GM10266 (cell line): ENCODE data around the gene AOAH.

Source experiments
- DNase-seq: peaks from one replicate; pipeline ENCODE4 v3.0.0; 2012; ENCODE audit errors: extremely low spot score
- TF ChIP-seq, protein P1 (sequence below): IDR thresholded peaks from 2 replicates; pipeline ENCODE4 v1.5.1; 2012; ENCODE audit warnings: mild to moderate bottlenecking, low read depth; ENCODE audit not compliant: control insufficient read depth, insufficient read depth; ENCODE audit errors: missing control alignments

AOAH gene

GRCh38 chr7:36692456-36692855 lies 31.8 kb downstream of the AOAH start:
- DNase-seq: no peak
- TF ChIP-seq, protein P1, sequence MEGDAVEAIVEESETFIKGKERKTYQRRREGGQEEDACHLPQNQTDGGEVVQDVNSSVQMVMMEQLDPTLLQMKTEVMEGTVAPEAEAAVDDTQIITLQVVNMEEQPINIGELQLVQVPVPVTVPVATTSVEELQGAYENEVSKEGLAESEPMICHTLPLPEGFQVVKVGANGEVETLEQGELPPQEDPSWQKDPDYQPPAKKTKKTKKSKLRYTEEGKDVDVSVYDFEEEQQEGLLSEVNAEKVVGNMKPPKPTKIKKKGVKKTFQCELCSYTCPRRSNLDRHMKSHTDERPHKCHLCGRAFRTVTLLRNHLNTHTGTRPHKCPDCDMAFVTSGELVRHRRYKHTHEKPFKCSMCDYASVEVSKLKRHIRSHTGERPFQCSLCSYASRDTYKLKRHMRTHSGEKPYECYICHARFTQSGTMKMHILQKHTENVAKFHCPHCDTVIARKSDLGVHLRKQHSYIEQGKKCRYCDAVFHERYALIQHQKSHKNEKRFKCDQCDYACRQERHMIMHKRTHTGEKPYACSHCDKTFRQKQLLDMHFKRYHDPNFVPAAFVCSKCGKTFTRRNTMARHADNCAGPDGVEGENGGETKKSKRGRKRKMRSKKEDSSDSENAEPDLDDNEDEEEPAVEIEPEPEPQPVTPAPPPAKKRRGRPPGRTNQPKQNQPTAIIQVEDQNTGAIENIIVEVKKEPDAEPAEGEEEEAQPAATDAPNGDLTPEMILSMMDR: no peak

GRCh38 chr7:36691983-36692382 lies 32.3 kb downstream of the AOAH start:
- no peak for DNase-seq
- TF ChIP-seq, protein P1: no peak

DNA sequence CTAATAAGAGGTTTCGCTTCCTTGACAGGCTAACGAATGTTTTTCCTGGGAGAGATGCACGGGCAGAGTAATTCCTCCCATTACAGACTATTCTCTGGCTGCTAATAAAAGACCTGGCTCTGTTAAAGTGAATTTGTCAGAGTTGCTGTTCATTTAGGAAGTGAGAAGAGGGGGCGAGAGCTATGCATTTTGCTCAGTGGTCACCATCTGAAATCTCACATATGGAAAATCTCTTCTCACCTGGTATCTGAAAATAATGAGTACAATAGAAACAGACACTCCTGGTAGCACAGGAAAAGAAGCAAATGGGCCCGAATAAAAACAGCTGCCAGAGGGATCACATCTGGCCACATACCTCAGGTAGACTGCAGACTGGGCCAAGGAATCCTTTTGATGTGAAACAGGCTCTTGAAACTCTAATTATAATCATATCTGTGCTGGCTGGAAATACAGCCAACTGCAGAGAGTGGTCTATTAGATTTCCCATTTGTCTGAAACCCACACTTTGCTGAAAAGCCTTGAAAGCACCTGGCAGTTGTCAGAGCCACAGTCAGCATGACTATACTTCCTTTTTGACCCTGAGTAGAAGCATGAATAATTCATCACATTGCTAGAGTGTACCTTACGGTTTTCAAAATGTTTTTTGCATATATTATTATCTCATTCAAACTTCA lies 33.6 kb downstream of the AOAH start:
- TF ChIP-seq, protein P1: no peak
- DNase-seq: no peak

GRCh38 chr7:36690041-36690440 lies 34.3 kb downstream of the AOAH start:
- no peak for DNase-seq
- TF ChIP-seq, protein P1: no peak

GRCh38 chr7:36686499-36686898 lies 37.8 kb downstream of the AOAH start:
- TF ChIP-seq, protein P1: no peak
- no peak for DNase-seq

DNA sequence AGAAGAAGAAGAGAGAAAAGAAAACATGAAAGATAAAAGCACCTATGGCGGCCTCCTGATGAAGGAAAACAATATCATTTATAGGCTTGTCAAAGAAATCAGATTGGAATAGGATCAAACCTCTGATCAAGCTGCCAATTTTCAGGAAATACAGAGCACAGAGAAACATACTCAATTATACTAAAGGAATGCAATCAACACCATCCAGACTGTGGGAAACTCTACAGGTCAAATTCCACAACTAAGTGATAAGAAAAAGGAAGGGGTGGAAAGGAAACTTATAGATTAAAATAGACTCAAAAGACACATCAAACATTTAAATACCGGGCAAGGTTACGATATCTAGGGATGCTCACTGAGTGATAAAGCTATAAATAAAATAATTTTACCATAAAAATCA lies 39.3 kb downstream of the AOAH start:
- no peak for DNase-seq
- TF ChIP-seq, protein P1: no peak

GRCh38 chr7:36683695-36684357 lies 40.5 kb downstream of the AOAH start:
- TF ChIP-seq, protein P1: no peak
- DNase-seq: no peak
